GM18867 (cell line): ENCODE results near the gene RNF141.

Experiments used
- ATAC-seq: cut with Tn5 transposase; IDR thresholded peaks from one replicate; pipeline ENCODE4 v1.9.1; 2021; ENCODE audit warnings: mild to moderate bottlenecking, moderate library complexity; ENCODE audit not compliant: unreplicated experiment

The RNF141 gene

DNA sequence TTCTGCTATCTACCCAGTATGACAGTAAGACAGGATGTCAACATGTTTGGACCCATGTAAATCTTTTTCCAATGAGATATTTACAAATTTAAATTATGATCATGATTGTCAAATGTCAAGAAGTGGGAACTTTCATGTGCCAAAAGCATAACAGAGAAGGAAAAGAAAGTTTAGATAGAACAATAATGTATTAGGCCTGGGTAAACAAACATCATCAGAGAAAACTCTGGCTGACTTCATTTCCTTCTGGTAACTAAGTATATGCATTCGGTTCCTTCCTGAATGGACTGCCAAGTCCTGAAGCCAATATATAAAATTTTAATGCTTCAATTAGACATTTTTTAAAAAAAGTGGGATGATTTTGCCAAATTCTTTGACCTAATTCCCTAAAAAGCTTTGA is 16.5 kb downstream of the RNF141 start:
- no peak for ATAC-seq

DNA sequence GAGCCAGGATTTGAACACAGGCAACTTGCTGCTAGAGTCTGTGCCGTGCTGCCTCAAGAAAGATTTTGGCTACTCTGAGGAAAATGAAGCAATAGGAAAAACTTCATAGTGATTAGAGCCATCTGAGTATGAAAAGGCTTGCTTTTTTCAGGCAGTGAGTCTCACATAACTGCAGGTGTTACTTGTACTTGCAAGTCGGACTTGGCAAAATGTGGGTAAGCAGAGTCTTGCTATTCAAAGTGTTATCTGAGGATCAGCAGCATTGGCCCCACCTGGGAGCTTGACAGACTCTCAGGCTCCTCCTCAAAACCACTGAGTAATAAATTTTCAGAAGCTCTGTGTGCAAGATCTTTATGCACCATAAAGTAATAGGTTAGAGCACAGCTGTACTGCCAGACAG is 18.1 kb downstream of the RNF141 start:
- no peak for ATAC-seq

DNA sequence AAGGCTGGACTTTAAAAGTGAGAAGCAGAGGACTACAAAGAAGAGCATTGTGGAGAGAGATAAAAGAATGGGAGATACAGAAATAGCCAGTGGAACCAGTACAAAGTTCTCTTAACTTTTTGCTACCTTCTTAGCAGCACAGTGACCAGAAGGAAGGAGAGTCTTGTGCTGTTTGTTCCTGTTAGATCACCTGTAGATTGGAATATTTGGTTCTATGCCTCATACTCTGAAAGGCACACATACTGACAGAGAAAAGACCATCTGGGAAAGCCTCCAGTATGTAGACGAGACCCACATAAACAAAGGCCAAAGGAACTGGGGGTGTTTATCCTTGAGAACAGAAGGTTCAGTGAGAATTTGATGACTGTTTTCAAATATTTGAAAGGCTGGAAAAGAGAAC is 18.7 kb downstream of the RNF141 start:
- ATAC-seq, result no peak

DNA sequence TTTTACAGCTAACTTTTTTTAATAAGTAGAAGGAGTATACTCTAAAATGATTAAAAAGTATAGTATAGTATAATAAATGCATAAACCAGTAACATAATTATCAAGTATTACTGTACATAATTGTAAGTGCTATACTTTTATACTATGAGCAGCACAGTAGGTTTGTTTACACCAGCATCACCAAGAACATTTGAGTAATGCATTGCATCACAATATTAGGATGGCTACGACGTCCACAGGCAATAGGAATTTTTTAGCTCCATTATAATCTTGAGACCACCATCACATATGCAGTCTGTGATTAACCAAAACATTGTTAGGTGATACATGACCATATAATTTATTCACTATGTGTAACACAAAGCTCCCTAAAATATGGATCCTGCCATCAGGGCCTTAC is 20.4 kb downstream of the RNF141 start:
- ATAC-seq, result no peak

DNA sequence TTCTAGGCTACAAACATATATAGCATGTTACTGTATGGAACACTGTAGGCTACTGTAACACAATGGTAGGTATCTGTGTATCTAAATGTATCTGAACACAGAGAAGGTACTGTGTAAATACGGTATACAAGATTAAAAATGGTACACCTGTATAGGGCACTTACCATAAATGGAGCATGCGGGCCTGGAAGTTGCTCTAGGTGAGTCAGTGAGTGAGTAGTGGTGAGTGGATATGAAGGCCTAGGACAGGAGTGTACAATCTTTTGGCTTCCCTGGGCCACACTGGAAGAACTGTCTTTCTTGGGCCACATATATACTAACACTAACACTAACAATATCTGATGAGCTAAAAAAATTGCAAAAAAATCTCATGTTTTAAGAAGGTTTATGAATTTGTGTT is 21.4 kb downstream of the RNF141 start:
- ATAC-seq, result no peak

DNA sequence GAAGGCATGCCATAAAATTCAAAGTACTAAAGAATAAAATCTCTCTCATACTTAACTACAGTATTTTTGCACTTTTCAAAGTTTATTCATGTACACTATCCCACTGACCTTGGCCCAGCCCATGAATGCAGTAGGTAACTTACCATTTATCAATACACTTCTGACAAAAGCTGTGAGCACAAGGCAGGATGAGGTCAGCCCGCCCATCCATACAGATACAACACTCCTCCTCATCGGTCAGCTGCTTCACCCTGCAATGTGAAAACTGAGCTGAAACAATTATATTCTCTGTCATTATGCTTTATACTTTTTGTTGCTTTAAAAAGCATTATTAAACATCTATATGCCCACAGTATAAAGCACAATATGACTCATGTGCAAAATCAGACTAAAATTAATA is 22.1 kb downstream of the RNF141 start:
- ATAC-seq, result no peak

DNA sequence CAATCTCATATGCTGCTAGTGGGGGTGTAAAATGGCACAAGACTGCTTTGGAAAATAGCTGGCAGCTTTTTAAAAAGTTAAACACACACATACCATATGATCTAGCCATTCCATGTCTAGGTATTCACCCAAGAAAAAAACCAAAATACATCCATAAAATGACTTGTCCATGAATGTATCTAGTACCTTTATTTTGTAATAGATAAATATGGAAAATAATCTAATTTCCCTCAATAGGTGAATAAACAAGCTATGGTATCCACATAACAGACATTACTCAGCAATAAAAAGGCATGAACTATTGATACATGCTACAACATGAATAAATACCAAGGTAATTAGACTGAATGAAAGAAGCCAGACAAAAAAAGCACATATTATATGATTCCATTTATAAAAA is 22.9 kb downstream of the RNF141 start:
- no peak for ATAC-seq

DNA sequence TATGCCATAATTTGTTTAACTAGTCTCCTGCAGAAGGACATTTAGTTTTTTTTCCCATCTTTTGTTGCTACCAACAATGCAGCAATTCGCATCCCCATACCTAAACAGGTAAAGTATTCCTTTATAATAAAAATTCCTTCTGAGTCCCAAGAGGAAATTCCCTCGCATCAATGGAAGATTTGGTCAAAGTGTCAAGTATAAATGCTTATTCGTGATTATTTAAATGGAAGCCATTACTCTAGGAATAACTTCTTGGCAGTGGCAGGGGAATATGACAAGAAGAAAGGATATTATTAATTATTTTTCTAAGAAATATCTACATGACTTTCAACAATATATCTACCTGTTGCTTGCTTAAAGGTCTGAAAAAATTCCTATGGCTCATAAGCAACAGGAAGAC is 25.6 kb downstream of the RNF141 start:
- ATAC-seq, result no peak

DNA sequence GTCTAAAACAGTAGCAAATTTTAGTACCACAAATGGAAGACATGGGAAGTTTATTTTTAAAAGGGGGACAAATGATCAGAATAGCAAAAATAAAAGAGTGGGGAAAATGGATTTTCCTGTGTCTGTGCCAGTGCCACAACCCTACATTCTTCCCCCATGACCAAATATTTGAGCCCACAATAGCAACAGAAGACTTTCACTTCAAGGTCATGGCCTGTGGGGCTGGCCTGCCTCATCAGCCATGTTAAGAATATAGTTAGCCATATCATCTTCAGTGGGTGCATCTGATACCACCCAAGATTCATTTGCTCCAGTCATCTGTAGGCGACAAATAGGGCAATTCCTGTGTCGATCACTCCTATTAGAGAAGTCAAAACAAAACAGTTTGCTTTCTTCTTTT is 26.3 kb downstream of the RNF141 start:
- no peak for ATAC-seq

DNA sequence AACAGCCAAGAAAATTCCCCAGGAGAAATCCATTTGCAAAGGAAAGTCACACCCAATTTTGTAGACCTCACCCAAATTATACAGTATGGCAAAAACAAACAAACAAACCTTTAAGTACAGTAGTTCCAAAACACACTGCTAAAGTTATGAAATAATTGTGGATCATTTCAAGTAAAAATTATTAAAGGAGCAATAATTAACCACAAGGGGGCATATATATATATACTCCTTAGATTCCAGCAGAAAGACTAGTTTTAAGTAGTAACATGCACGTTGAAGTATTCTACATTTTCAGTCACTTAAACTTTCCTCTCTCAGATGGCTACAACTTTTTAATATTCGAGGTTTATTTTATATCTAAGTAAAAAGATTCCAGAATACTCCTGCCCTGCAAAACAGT is 26.8 kb downstream of the RNF141 start:
- ATAC-seq, result no peak

DNA sequence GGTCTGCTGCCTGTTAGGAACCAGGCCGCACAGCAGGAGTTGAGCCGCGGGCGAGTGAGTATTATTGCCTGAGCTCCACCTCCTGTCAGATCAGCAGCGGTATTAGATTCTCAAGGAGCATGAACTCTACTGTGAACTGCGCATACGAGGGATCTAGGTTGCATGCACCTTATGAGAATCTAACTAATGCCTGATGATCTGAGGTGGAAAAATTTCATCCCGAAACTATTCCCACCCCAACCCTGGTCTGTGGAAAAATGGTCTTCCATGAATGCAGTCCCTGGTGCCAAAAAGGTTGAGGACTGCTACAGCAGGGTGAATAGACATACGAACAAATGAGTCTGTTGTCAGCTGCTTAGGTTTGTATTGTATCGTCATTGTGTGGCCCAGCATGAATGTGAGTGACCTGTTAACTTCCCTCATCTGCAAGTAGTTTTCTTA is 29.8 kb downstream of the RNF141 start:
- ATAC-seq, result no peak

DNA sequence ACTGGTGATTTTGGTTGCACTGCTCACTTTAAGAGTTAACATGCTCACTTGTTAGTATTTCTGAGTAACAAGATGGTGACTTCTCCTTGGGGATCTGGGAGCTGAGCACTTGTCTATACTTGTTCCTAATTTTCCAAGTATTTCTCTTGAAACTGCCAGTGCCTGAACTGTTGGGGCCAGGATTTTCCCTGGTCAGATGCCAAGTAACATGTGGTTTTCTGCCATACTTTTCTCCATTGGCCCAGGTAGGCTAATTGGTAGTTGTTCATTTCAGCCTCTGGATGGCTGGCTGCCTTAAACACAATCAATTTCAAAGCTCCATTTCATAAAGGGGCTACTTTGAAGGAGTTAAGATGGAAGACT is 35.0 kb downstream of the RNF141 start:
- ATAC-seq, result no peak

DNA sequence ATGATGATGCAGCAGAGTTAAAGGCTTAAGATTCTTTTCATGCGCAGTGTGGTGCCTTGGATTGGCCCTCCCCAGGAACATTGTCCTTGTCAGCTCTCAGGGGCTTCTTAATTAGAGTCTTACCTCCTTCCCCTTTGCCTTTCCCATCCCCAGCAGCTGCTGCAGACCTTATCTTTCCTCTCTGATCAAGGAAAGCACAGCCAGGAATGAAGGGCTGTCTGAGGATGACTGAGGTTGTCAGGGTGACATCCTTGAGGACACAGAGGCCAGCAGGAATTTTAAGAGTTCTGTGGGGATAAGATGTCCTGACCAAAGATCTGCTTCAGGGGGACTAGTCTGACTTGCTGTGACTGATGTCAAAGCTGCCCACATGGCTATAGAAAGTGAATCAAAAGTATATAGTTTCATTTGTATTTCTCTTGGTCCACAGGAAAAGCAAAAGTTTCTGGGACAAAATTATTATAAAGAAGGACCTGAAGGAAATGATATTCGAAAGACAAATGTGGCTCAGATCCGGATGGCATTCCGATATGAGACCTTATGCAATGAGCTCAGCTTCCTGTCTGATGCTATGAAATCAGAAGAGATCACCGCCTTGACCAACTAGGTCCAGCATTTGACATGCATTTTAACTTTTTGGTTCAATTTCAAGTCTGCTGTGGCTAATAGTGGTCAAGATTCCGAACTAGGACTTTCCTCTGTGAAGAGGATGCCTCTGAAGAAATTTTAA is 35.5 kb downstream of the RNF141 start:
- no peak for ATAC-seq

DNA sequence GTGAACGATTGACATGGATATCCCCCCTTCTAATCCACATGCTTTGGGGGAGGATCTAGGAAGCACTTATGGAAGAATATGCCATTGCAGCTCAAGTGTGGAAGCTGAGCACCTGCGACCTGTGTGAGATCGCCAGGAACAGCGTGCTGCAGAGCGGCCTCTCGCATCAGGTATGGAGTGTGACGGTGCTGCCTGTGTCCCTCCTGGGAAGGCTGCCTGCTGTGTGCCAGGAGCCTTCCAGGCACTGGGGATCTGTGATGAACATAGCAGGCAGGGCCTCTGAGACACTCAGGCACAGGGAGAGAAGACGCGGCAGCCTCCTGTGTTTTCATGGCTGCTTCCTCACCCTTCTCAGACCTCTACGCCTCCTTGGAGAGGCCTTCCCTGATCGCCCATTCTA is 36.5 kb downstream of the RNF141 start:
- ATAC-seq, result no peak

DNA sequence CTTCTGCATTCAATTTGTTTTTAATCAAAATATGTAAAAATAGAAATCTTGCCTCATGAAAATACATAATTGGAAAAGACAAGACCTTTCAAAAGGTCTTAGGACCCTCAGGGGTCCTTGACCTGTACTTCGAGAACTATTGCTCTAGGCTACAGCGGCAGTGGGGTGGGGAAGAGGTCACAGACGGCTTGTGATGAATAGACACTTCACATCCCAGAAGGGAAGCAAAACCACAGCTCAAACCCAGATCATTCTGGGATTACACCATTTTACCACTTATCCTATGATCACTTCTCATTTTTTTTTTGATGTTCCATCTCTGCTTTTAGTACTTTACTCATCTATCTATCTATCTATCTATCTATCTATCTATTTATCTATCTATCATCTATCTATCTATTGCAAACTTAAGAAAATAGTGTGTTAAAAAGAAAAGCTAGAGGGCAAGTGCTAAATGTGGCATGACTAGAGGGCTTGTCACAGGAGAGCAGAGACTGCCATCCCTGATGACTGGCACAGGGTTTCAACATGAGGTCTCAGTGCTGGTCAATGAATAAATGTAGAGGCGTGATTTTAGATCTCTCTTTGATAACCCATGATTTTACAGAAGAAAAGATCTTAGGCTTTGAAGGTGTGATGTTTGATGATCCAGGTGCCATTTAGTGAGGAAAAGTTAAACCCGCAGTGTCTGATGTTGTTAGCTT is 37.1 kb downstream of the RNF141 start:
- no peak for ATAC-seq

DNA sequence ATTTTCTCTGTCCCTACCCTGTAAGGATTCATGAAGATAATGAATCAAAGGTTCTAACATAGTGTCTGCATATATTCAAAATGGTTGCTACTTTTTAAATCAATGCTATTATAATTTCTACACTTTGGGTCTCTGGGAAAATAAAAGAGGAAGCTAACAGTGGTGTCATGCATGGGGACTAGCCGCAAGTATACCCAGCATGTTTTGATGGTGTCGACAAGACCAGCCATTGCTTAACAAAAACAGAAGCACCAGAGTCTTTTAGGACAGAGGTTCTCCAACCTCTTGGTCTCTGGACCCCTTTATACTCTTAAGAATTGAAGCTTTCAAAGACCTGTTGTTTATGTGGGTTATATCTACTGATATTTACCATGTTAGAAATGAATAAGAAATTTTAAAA is 37.8 kb downstream of the RNF141 start:
- ATAC-seq, result no peak

DNA sequence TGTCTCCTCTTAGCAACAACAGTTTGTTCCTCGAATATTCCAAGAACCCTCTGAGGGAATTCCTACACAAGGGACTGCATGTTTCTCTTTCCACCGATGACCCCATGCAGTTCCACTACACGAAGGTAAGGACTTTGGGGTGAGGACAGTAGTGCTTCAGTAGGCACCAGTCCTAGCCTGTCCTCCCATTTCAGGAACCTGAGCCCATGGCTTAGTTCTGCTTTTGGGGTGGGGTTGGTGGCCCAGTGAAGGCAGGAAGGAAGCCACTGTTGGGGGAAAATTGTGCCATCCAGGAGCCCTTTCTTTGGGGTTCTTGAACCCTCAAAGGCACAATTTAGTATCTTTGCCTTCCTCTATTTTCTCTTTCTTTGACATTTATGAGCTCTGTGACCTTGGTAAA is 38.2 kb downstream of the RNF141 start:
- ATAC-seq, result no peak

DNA sequence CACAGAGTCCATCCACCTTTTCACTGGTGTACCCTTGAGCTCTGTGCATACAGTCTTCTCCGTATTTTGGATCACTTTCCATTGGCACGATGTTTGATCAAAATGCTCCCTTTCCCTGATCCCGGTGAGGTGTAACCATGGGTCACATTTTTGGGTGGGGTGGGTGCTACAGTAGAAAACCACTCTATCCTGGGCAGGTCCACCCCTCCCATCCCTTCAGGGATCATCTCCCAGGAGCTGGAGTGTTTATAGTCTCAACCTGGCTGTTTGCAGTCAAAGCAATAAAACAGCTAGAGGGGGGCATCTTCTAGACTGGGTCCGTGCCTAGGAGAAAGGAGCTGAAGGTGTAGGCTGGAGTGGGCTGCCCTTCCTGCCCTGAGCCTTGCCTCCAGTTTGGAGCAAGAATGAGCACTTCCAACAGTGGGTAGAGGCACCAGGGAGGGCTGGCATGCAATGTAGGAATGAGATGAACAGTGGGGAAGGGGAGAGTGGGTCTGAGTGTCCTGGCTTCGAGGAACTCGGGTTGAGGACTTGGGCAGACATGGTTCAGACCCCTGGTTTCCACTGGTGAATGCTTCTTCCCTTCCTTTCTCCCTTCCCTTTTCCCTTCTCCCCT is 38.8 kb downstream of the RNF141 start:
- ATAC-seq, result no peak

DNA sequence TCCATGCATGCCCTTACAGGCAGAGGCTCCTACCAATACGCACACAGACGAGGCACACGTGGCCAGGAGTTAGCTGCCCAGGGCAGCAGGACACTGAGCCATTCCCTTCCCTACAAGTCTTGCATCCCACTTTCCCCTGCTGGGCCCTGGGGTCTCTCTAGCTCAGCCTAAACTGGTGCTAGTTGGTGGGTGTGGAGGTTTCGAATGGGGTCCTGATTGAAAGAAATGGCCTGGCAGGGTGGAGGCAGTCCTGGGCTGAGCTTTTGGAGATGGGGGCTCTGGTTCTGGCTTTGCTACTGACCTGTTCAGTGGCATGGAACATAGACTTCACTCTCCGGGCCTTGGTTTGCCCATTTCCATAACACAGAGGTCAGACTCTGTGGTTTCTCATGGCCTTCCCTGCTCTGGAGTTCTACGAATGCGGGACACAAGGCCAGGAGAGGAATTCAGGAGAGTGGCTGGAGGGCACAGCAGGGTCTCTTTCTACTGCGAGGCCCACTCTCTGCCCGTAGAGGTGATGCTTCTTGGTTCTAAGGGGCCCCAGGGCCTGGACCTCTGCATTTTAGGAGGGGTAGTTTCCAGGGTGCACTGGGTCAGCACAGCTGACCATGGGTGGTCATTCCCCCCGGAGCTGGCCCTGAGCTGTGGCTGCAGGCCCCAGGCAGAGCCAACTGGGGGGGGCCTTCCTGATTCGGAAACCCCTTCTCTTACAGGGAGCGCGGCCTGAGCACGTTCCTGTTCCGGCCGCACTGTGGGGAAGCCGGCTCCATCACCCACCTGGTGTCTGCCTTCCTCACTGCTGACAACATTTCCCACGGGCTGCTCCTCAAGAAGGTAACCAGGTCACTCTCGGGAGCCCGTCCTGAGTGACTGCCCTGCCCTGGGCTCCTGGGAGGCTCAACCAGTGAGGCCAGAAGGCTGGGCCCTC is 40.0 kb downstream of the RNF141 start:
- ATAC-seq, result no peak

DNA sequence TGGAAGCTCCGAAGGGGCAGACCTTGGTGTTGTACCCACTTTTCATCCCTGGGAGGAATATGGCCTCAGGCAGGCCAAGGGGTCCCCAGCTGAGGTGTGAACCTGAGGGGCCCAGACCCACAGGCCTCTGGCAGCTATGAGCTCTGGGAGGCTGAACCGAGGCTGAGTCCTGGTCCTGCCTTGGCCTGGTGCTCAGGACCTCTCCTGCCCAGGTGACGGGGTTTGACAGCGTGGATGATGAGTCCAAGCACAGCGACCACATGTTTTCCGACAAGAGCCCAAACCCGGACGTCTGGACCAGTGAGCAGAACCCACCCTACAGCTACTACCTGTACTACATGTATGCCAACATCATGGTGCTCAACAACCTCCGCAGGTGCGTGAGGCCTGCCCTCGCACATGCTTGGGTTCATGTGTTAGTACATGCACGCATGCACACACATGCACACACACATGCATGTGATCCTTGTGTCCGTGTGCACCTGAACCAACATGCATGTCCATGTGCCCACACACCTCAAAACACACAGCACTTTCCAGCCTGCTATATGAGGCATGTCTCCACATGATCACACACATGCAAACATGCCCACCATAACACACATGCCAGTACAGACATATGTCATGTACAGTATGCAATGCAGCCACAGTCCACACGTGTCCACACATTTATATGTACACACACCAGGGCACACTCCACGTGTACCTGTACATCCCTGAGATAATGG is 40.9 kb downstream of the RNF141 start:
- ATAC-seq, result no peak

DNA sequence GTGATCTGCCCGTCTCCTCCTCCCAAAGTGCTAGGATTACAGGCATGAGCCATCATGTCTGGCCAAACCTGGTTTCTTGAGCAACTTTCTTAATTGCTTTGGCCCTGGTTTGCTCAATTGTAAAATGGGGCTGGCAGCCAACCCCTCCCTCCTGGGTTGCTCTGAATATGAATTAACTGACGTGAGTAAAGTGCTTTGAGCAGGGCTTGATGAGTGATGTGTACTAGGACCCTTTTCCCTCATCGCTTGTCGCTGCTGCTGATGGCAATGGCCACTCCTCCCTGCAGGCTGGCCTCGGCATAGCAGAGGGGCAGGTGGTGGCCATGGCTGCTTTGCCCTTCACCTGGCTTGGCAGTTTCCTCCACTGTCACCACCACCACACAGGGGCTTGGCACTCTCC is 41.5 kb downstream of the RNF141 start:
- ATAC-seq, result no peak
